ENCODE results near the gene CCNY. TPM values are rescaled to one million over a fixed set of nuclear protein-coding genes. Genes with fewer than 3 reads are reported as not detected.

CCNY gene
- polyA plus RNA-seq, 2 of the 4 experiments (the other 2 are of a cell fraction): 28.1 to 55.5 TPM

GRCh38 chr10:35470248-35470924, 134.1 kb downstream of the CCNY start:
- FAIRE-seq: no peak

DNA sequence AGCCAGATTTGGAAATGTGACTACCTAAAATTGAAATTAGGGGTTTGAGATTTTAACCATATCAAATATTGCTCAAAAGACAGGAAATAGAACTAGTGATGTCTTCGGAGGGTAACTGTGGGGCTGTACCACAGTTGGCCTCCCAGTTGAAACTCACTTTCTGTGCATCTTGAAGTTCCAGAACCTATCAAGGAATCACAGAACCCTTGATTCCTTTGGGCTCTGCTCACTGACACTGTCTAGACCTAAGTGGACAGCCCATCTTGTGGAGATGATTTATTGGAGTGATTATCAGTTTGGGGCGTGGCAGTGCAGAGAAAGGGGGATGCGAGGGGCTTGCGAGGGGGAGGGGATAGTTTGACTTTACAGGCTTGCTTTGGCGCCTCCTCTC, 134.6 kb downstream of the CCNY start:
- Histone ChIP-seq H3K4me3 (no peak overlapping the region), H3K4me1 (no peaks in the 10 kb centered on the region), H3K9me3 (no peaks in the 10 kb centered on the region), H3K4me2 (no peak overlapping the region), H3K27ac (no peak overlapping the region)
- TF ChIP-seq MAFK (IDR thresholded peaks at IDR 0.05; ENCODE audit: partially characterized antibody) (no peak), KDM5A (IDR thresholded peaks at IDR 0.05) (no peak), NR3C1 (IDR thresholded peaks at IDR 0.05) (no peak), NPAS2 (CRISPR knock-in tag; IDR thresholded peaks at IDR 0.05; ENCODE audit: borderline replicate concordance) (no peak), POLR2A (IDR thresholded peaks at IDR 0.05; ENCODE audit: low read length) (no peak), FOSL2 (IDR thresholded peaks at IDR 0.05) (no peak), FOSL2 (CRISPR knock-in tag; IDR thresholded peaks at IDR 0.05) (no peak), HOXB13 (CRISPR knock-in tag; IDR thresholded peaks at IDR 0.05; ENCODE audit: low read depth) (no peak), E2F6 (IDR thresholded peaks at IDR 0.05; ENCODE audit: borderline replicate concordance, low read depth) (no peak), TP53 (CRISPR knock-in tag; IDR thresholded peaks at IDR 0.05) (no peak), HEYL (CRISPR knock-in tag; IDR thresholded peaks at IDR 0.05) (no peak), REST (IDR thresholded peaks at IDR 0.05) (no peak), RAD21 (conservative IDR thresholded peaks at IDR 0.05 in 1 of 2, IDR thresholded peaks at IDR 0.05 in 1 of 2) (no peak), ESRRA (IDR thresholded peaks at IDR 0.05; ENCODE audit: borderline replicate concordance, low read length) (no peak), ATOH8 (CRISPR knock-in tag; IDR thresholded peaks at IDR 0.05; ENCODE audit: low read depth) (no peak), FOXS1 (CRISPR knock-in tag; IDR thresholded peaks at IDR 0.05) (no peak), ZFP36 (IDR thresholded peaks at IDR 0.05; ENCODE audit: borderline replicate concordance, partially characterized antibody) (no peak), POLR2AphosphoS2 (conservative IDR thresholded peaks at IDR 0.05; ENCODE audit: low read length) (no peak), ZC3H11A (IDR thresholded peaks at IDR 0.05) (no peak), RNF2 (IDR thresholded peaks at IDR 0.05; ENCODE audit: borderline replicate concordance, low read depth) (no peak)
- TF ChIP-seq, protein P1, sequence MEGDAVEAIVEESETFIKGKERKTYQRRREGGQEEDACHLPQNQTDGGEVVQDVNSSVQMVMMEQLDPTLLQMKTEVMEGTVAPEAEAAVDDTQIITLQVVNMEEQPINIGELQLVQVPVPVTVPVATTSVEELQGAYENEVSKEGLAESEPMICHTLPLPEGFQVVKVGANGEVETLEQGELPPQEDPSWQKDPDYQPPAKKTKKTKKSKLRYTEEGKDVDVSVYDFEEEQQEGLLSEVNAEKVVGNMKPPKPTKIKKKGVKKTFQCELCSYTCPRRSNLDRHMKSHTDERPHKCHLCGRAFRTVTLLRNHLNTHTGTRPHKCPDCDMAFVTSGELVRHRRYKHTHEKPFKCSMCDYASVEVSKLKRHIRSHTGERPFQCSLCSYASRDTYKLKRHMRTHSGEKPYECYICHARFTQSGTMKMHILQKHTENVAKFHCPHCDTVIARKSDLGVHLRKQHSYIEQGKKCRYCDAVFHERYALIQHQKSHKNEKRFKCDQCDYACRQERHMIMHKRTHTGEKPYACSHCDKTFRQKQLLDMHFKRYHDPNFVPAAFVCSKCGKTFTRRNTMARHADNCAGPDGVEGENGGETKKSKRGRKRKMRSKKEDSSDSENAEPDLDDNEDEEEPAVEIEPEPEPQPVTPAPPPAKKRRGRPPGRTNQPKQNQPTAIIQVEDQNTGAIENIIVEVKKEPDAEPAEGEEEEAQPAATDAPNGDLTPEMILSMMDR (IDR thresholded peaks at IDR 0.05): no peak
- CTCF ChIA-PET: no interaction called here
- ATAC-seq (no peak), FAIRE-seq (no peak), DNase-seq (ENCODE audit: low read depth in 1 of 2, low spot score in 1 of 2) (no peak)
- 89% methylated on average over 5 of the region's 5 CpGs for WGBS (ENCODE audit: missing lambda C conversion rate)
- POLR2A ChIA-PET: no interaction called here

More at GRCh38 chr10:35470248-35470924, 134.1 kb downstream of the CCNY start:
- POLR2A ChIA-PET: no interaction called here
- TF ChIP-seq RARB (CRISPR knock-in tag; IDR thresholded peaks at IDR 0.05): no peak
- no peak for TF ChIP-seq KDM5A (IDR thresholded peaks at IDR 0.05)
- no peak for TF ChIP-seq ZNF302 (CRISPR knock-in tag; IDR thresholded peaks at IDR 0.05)
- TF ChIP-seq MAZ (IDR thresholded peaks at IDR 0.05; ENCODE audit: borderline replicate concordance, low read depth, low read length): no peak
- Histone ChIP-seq H3K4me3 (no peak overlapping the region), H3K4me2 (no peak overlapping the region), H3K27ac (no peak overlapping the region), H3K9me3 (no peaks in the 10 kb centered on the region), H3K4me1 (no peaks in the 10 kb centered on the region)
- DNase-seq (ENCODE audit: low read depth in 1 of 2, low spot score in 1 of 2): no peak
- CTCF ChIA-PET: no interaction called here
- peak; percentile 46; a peak in 4 of 6 replicates for ATAC-seq
- 84% methylated on average over 9 of the region's 9 CpGs for WGBS (ENCODE audit: missing lambda C conversion rate)
